Ectodermal cell (in vitro differentiated cells): ENCODE data around the gene GMCL2.
"Not testable (repeated sequence)": the region's sequence is repeated elsewhere in the genome, so short reads cannot be mapped to it uniquely, and the experiment has no call there.

Source experiments
- H3K27ac ChIP-seq: 2 replicates; pipeline ENCODE4 v1.7.0; 2013; ENCODE audit warnings: mild to moderate bottlenecking, low read depth, low read length; ENCODE audit not compliant: insufficient read depth, poor library complexity, severe bottlenecking
- H3K27me3 ChIP-seq: 2 replicates; pipeline ENCODE4 v1.7.0; 2013; ENCODE audit warnings: mild to moderate bottlenecking, low read length; ENCODE audit not compliant: insufficient read depth, control insufficient read depth, poor library complexity, severe bottlenecking
- H3K36me3 ChIP-seq: one replicate; pipeline ENCODE4 v1.7.0; 2013; ENCODE audit warnings: low read length; ENCODE audit not compliant: control insufficient read depth, insufficient read depth
- H3K4me1 ChIP-seq: one replicate; pipeline ENCODE4 v1.7.0; 2013; ENCODE audit warnings: low read length; ENCODE audit not compliant: control insufficient read depth, insufficient read depth
- H3K4me3 ChIP-seq: 2 replicates; pipeline ENCODE4 v1.7.0; 2013; ENCODE audit warnings: low read depth, low read length, control low read depth; ENCODE audit not compliant: insufficient read depth
- H3K9me3 ChIP-seq: 2 replicates; pipeline ENCODE4 v1.7.0; 2013; ENCODE audit warnings: mild to moderate bottlenecking, low read length, moderate library complexity; ENCODE audit not compliant: control insufficient read depth
- WGBS, 2 experiments: methylation state at CpG; one replicate each; pipeline ENCODE4 v1.1.7; 2013; ENCODE audit warnings: missing lambda C conversion rate in 2 of 2; 5-methylcytosine and 5-hydroxymethylcytosine counted together

The GMCL2 gene

GRCh38 chr5:178230879-178231538 is 43.8 kb upstream of the GMCL2 start:
- H3K27ac ChIP-seq, result no peak overlapping the region
- H3K4me1 ChIP-seq, result peaks cover 10% of the 10 kb centered on the region
- no peaks in the 10 kb centered on the region for H3K27me3 ChIP-seq
- no peaks in the 10 kb centered on the region for H3K9me3 ChIP-seq
- H3K36me3 ChIP-seq, result peaks cover 12% of the 10 kb centered on the region
- WGBS, 2 experiments, result 95% methylated on average over 9 of the region's 9 CpGs
- H3K4me3 ChIP-seq, result peak overlapping the region; percentile 83

- 96 to 97% methylated on average over 10 of the region's 10 CpGs for WGBS, 2 experiments
- Histone ChIP-seq H3K36me3 (peaks cover 12% of the 10 kb centered on the region), H3K4me1 (peaks cover 10% of the 10 kb centered on the region), H3K27ac (no peak overlapping the region), H3K27me3 (no peaks in the 10 kb centered on the region), H3K9me3 (no peaks in the 10 kb centered on the region), H3K4me3 (no peak overlapping the region)
Observed at GRCh38 chr5:178229861-178230260, 42.7 kb upstream of the GMCL2 start.

GRCh38 chr5:178229111-178229510 is 41.9 kb upstream of the GMCL2 start:
- not testable (repeated sequence) for H3K4me3 ChIP-seq, H3K27me3 ChIP-seq, H3K27ac ChIP-seq, H3K9me3 ChIP-seq
- Histone ChIP-seq H3K36me3 (peaks cover 12% of the 10 kb centered on the region), H3K4me1 (peaks cover 14% of the 10 kb centered on the region)
- 93 to 96% methylated on average over 13 of the region's 13 CpGs for WGBS, 2 experiments

GRCh38 chr5:178228609-178229008 is 41.4 kb upstream of the GMCL2 start:
- peaks cover 12% of the 10 kb centered on the region for H3K36me3 ChIP-seq
- H3K27ac ChIP-seq, result no peak overlapping the region
- 95 to 96% methylated on average over 11 of the region's 11 CpGs for WGBS, 2 experiments
- H3K4me1 ChIP-seq, result peaks cover 19% of the 10 kb centered on the region
- H3K9me3 ChIP-seq, result no peaks in the 10 kb centered on the region
- H3K27me3 ChIP-seq, result no peaks in the 10 kb centered on the region
- no peak overlapping the region for H3K4me3 ChIP-seq

GRCh38 chr5:178227929-178228328 is 40.8 kb upstream of the GMCL2 start:
- peaks cover 12% of the 10 kb centered on the region for H3K36me3 ChIP-seq
- no peaks in the 10 kb centered on the region for H3K9me3 ChIP-seq
- 96 to 98% methylated on average over 3 of the region's 3 CpGs for WGBS, 2 experiments
- H3K4me1 ChIP-seq, result peaks cover 26% of the 10 kb centered on the region
- no peak overlapping the region for H3K4me3 ChIP-seq
- H3K27ac ChIP-seq, result no peak overlapping the region
- no peaks in the 10 kb centered on the region for H3K27me3 ChIP-seq

- Histone ChIP-seq H3K27ac (no peak overlapping the region), H3K36me3 (peaks cover 13% of the 10 kb centered on the region), H3K9me3 (no peaks in the 10 kb centered on the region), H3K27me3 (no peaks in the 10 kb centered on the region), H3K4me1 (peaks cover 27% of the 10 kb centered on the region), H3K4me3 (no peak overlapping the region)
- 81 to 84% methylated on average over 4 of the region's 4 CpGs for WGBS, 2 experiments
Observed at GRCh38 chr5:178227138-178227659, 40.0 kb upstream of the GMCL2 start.

- Histone ChIP-seq H3K27ac (no peak overlapping the region), H3K4me3 (no peak overlapping the region), H3K4me1 (peaks cover 17% of the 10 kb centered on the region), H3K9me3 (no peaks in the 10 kb centered on the region), H3K36me3 (peaks cover 15% of the 10 kb centered on the region), H3K27me3 (no peaks in the 10 kb centered on the region)
- WGBS, 2 experiments, result 94% methylated on average over 6 of the region's 6 CpGs
Observed at GRCh38 chr5:178225174-178225573, 38.0 kb upstream of the GMCL2 start.

GRCh38 chr5:178224403-178224802 is 37.2 kb upstream of the GMCL2 start:
- Histone ChIP-seq H3K27me3 (no peaks in the 10 kb centered on the region), H3K4me1 (peaks cover 17% of the 10 kb centered on the region), H3K36me3 (peaks cover 15% of the 10 kb centered on the region), H3K9me3 (no peaks in the 10 kb centered on the region), H3K4me3 (no peak overlapping the region), H3K27ac (no peak overlapping the region)
- 92 to 95% methylated on average over 17 of the region's 17 CpGs for WGBS, 2 experiments

GRCh38 chr5:178223828-178224335 is 36.7 kb upstream of the GMCL2 start:
- H3K36me3 ChIP-seq, result peaks cover 15% of the 10 kb centered on the region
- no peak overlapping the region for H3K27ac ChIP-seq
- H3K4me1 ChIP-seq, result peaks cover 17% of the 10 kb centered on the region
- no peaks in the 10 kb centered on the region for H3K9me3 ChIP-seq
- H3K27me3 ChIP-seq, result no peaks in the 10 kb centered on the region
- H3K4me3 ChIP-seq, result no peak overlapping the region
- WGBS, 2 experiments, result 66 to 67% methylated on average over 13 of the region's 13 CpGs

GRCh38 chr5:178223196-178223773 is 36.1 kb upstream of the GMCL2 start:
- Histone ChIP-seq H3K9me3 (no peaks in the 10 kb centered on the region), H3K4me3 (no peak overlapping the region)
- 89 to 90% methylated on average over 5 of the region's 5 CpGs for WGBS, 2 experiments

More at GRCh38 chr5:178223196-178223773, 36.1 kb upstream of the GMCL2 start:
- H3K4me1 ChIP-seq, result peaks cover 17% of the 10 kb centered on the region
- no peaks in the 10 kb centered on the region for H3K27me3 ChIP-seq
- no peak overlapping the region for H3K27ac ChIP-seq
- H3K36me3 ChIP-seq, result peaks cover 12% of the 10 kb centered on the region
